ENCODE measurements around the gene NKD2.
"Not testable (repeated sequence)": the region's sequence is repeated elsewhere in the genome, so short reads cannot be mapped to it uniquely, and the experiment has no call there.

NKD2 gene

DNA sequence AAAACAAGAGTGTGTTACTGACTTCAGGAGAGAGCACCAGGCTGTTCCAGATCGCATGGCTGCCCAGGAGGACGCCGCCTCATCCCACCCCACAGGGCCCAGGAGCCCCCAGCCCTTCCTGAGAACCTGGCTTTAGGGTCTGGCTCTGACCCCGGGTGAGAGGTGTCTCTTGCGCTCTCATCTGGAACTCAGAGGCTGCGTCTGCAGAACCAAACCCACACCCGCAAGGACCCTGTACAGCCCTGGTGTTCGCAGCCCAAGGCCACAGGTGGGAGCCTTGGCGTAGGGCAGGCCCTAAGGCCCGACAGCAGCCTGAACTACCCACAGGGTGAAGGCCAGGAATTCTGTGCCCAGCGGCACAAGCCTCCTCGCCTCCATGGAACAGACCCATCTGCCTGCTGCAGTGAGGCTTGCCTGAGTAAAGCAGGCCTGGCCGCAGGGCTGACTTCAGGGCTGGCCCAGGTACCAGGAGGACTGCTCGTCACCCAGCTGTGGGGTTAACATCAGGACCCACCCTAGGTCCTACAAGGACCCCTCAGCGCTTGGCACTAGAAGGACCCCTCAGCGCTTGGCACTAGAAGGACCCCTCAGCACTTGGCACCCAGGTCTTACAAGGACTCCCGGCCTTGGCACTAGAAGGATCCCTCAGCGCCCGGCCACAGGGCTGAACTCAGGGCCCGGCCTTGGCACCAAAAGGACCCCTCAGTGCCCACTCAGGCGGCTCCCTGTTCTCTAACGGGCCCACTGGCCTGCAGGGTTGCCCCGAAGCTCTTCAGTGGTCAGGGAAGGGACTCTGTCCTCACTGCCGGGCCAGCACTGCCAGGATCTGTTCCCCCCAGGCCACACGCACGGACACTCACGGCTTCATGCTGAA is 48.2 kb downstream of the NKD2 start:
- DNase-seq (ENCODE audit: low read depth, low spot score): no peak

DNA sequence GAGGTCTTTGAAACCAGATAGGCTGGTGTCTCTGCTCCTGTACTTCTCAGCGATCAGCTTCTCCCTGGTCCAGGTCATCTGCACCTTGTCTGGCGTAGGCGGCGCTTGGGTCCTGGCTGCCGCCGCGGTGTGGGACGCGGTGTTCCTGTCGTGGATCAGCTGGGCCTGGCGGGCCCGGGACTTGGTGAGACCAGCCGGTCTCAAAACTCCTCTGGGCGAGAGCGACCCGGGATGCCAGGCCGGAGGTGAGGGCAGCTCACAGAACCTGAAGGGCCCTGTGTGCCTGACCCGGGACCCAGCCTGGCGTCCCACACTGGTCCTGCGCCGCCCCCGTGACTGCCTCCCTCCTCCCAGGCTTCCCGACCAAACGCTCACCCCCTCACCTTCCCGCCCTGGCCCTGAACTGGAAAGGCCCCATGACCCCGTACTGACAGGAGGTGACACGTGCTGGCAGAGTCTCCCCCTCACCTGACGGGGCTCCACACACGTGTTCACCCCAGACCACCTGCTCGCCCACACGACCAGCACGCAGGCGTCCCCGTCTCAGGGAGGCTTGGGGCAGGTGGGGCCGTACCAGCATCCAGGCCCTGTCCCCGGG is 49.0 kb downstream of the NKD2 start:
- no peak for DNase-seq (ENCODE audit: low read depth, low spot score)

DNA sequence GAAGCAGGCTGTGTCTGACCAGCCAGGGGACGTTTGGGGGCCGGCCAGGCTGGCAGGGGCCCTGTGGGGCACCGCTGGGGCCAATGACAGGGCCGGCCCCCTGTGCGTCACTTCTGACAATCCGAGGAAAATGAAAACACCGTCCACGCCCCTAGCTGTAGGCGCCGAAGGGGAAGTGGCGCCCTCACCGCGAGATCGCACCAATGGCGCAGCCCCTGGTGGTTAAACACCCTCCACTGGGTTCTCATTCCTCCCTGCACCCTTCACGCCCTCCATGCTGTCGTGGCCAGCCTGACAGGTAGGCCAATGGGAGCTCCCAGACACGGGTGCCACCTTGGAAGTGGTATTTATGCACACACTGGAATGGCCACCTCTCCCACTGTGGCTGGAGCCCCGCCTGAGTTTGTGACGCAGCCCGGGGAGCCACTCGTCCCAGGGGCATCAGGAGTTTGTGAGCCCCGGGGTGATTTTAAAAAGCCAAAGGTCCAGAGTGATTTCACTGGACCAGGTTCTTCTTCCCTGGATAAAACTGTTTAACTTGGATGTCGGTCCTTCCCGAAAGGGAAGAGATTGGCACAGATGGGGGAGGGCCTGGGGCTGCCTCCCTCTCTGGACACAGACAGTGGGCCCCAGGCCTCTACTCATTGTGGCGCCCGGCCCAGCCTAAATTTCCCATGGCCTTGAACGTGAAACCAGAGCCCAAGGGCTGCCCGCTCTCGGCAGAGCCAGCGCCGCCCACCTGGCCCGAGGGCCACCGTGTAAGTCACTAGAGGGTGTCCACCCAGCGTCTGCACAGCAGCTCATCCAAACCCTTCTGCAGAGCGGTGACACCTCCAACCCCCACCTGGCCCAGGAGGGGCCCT is 49.7 kb downstream of the NKD2 start:
- no peak for DNase-seq (ENCODE audit: low read depth, low spot score)

DNA sequence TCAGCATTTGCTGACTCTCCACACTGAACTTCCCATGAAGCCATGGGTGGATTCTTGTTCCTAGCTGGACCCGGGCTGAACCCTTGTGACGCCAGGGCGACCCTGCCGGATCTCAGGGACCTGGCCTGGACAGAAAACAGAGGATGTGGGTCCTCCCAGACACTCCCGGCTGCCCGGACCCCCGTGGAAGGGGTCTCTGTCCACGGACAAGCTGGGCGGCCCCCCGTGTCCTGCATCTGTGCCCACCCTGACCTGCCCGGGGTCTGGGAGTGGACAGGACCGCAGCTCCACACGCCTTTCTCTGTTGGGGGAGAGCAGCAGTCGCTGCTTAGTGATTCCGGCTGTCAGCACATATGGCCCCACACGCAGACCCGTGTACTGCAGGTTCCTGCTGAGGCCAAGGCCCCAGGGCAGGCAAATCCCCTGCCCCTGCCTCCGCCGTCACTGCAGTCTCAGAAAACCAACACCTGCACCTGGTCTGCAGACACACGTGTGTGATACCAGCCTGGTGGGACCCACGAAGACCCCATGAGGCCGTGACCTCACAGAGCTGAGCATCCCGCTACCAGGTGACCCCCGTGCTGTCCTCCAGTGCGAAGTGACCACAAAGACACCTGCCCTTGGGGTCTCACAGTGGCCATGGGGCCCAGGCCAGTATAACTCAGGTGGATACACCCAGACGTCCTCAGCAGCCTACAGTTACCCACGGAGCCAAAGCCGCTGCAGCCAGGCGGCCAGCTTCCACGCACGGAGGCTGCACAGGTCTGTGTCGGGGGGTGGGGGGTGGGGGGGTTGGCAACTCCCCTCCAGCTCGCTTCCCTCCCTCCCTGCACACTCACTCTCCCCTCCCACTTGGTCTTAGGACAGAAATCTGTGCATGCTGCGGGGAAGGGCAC is 50.6 kb downstream of the NKD2 start:
- no peak for DNase-seq (ENCODE audit: low read depth, low spot score)

DNA sequence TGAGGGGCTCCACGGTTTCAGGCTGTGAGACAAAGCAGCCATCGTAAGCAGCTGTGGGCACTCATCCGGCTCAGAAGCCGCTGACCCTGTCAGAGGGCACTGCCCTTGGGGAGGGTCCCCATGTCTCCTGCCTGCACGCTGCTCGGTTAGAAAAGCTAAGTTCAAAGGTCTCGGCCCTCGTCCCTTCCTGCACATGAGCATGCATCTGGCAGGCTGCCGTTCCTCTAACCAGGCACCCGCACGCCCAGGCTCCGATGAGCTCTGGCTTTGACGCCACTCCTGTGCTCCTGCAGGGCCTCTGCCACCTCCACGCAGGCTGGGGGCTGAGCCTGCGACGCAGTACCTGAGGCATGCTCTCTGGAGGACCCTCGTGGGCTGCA is 51.3 kb downstream of the NKD2 start:
- DNase-seq (ENCODE audit: low read depth, low spot score): no peak

DNA sequence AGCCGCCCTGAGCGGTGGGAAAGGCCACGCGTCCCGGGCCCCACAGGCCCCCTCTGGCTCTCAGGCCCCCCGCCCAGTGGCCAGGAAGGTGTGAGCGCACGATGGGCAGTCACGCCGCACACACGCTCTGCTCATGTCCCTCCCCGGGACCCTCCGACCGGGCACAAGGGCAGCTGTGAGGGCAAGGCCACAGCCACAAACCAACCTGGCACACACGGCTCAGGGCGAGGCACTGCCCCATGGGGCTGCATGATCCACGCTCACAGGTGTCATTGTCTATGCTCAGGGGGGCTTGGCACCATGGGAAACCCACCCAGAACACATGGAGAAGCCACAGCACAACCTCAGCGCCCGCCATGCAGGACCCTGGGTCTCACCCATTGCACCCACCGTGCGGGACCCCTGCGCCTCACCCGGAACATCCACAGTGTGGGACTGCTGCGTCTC is 52.0 kb downstream of the NKD2 start:
- DNase-seq (ENCODE audit: low read depth, low spot score): no peak

DNA sequence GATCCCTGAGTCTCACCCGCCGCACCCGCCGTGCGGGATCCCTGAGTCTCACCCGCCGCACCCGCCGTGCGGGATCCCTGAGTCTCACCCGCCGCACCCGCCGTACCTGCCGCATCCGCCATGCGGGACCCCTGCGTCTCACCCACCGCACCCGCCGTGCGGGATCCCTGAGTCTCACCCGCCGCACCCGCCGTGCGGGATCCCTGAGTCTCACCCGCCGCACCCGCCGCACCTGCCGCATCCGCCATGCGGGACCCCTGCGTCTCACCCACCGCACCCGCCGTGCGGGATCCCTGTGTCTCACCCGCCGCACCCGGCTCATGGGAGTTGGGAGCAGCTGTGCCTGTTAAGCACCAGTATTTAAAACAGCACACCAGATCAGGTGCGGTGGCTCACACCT is 52.7 kb downstream of the NKD2 start:
- not testable (repeated sequence) for DNase-seq (ENCODE audit: low read depth, low spot score)

DNA sequence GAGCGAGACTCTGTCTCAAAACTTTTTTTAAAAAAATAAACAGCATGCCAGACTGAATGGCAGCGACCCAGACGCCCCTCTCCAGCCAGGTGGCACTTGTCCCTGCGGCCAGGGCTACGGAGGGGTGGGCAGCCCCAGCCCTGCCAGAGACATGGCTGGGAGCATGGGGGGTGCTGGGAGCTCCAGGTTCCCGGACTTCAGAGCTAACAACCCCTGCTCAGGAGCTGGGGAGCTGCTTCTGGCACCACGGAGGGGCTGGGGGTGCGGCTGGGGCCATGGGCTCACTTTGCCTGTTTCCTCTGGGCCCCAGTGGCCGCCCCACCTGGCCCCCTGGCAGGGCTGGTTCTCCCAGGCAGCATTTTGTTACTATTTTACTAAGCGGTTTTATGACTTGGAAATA is 53.3 kb downstream of the NKD2 start:
- no peak for DNase-seq (ENCODE audit: low read depth, low spot score)

DNA sequence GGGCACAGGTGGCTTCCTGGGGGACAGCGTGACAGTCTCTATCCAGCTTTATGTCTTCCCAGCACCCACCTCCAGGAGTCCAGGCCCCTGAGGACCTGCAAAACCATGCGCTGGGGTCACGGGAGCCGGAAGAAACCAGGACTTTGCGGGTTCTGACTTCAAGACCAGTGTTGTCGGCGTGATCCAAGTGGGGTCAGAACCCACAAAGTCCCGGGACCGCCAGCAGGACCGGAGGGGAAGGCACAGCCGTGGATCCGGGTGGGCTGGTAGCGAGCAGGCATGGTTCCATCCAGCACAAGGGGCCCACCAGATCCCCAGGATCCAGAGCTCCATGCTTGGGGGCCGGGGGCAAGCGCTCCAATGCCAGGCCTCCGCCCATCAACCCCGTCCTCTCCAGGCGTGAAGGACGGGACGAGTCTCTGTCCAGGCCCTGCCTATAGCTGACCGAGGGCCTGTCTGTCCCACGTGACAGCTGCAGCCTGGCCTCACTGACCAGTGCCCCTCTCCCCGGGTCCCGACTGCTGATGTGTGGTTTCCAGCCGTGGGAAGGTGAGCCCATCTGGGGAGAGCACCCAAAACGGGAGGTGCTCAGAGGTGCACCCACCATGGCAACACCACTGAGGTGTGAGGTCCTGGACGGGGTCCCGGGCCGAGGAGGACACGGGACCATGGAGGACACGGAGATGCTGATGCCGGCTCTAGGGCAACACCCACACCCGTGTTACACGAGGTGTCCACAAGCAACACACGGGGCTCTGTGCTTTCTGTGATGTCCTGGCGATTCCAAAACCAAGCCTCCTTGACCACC is 54.4 kb downstream of the NKD2 start:
- DNase-seq (ENCODE audit: low read depth, low spot score): no peak

DNA sequence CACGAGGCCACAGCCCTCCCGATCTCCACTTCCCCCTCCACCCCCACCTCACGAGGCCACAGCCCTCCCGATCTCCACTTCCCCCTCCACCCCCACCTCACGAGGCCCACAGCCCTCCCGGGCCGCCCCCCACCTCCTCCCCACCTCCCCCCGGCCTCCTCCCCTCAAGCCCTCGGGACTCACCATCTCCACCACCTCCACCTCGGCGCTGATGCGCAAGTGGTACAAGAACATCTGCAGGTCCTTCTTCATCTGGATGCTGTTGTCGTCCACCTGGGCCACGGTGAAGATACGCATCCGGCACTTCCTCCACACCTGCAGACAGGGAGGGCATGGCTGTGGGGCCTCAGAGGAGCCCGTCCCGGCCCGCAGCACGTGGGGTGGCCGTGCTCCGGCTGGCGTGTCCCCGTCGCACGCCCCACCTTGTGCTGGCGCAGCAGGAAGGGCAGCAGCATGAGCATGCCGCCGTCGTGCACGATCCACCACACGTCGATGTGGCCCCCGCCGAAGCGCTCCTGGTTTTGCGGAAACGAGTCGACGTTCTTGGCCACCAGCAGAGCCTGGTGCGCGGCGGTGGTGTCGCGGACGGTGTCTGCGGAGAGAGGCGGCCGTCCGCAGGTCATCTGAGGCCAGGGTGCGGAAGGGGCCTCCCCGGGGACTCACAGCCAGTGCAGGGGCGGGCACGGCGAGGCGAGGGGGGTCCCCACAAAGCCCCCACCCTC is 55.2 kb downstream of the NKD2 start:
- no peak for DNase-seq (ENCODE audit: low read depth, low spot score)

DNA sequence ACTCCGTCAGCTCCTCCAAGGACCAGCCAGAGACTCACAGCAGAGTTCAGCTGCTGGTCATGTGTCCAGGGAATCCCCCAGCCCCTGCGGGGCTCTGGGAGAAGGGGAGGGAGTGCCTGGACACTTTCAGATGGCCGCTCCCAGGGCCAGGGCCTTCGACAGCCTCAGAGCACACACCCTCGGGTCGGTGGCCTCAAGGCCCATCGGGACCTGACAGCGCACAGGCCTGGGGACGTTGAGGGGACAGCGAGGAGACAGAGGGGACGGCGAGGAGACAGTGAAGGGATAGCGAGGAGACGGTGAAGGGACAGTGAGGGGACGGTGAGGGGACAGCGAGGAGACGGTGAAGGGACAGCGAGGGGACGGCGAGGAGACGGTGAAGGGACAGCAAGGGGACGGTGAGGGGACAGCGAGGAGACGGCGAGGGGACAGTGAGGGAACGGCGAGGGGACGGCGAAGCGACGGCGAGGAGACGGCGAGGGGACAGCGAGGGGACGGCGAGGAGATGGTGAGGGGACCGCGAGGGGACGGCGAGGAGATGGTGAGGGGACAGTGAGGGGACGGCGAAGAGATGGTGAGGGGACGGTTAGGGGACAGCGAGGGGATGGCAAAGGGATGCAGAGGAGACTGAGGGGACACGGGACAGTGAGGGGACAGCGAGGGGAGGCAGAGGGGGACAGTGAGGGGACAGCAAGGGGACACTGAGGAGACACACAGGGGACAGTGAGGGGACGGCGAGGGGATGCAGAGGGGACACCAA is 56.0 kb downstream of the NKD2 start:
- DNase-seq (ENCODE audit: low read depth, low spot score): no peak

DNA sequence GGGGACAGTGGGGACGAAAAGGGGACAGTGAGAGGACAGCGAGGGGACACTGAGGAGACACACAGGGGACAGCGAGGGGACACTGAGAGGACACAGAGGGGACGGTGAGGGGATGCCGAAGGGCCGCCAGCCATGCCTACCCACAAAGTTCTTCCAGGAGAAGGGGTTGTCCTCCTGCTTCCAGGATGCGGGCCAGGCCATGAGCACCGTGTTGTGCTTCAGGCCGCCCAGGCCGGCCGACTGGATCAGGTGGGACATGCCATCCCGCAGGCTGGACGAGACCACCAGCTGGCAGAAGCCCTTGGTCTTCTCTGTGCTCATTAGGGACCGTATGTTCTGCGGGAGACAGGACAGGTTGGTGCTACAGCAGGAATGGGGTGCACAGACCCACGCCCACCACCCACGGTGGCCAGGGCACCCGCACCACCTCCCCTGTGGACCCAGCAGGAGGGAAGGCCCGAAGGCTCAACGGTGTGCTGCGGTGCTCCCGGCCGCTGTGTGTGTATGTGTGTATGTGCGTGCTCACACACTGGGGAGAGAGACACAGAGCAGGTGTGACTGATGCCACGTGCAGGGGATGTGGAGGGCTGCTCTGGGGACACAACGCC is 56.6 kb downstream of the NKD2 start:
- DNase-seq (ENCODE audit: low read depth, low spot score): no peak

DNA sequence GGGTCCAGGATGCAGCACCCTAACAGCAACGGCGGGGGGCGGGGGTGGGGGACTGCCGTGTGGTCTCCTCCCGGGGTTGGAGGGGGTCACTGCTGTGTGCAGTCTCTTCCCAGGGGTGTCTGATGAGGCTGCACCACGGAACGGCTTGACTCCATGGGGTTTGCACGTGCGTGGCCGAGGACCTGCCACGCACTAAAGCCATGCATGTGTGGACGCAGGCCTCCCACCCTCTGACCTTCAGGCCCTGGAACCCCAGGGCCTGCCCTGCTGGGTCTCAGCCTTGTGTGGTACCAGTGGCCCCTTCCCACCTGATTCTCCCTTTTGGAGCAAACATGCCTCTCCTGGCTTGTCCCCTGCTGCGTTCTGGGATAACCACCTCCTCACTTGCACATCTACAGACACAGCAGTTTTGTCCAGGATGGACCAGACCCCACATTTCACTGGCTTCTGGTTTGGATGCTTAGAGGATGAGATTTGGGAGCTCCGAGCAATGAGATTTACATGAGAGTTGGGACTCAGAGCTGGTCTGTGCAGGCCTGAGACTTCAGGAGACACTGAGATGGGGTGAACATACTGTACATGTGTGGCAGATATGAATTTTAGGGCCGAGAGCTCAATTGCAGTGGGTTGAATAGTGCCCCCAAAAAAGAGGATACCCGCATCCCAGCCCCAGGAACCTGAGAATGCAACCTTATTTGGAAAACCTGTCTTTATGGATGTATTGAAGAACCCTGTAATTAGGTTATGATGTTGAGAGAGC is 57.5 kb downstream of the NKD2 start:
- DNase-seq (ENCODE audit: low read depth, low spot score): no peak

DNA sequence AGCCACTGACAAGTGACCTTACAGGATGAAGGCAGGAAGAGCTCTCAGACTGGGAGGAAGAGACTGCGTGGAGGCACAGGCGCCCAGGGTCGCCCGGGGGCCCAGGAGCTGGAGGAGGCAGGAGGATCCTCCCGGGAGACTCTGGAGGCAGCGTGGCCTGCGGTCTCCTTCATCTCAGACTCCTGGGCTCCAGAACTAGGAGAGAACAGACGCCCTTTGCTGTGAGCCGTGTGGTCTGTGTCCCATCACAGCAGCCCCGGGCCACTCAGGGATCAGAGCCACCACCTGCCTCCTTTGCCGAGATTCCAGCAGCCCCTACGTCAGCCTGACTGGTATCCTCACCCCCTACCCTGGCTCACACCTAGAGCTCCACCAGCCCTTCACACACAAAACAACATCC is 58.1 kb downstream of the NKD2 start:
- DNase-seq (ENCODE audit: low read depth, low spot score): no peak

DNA sequence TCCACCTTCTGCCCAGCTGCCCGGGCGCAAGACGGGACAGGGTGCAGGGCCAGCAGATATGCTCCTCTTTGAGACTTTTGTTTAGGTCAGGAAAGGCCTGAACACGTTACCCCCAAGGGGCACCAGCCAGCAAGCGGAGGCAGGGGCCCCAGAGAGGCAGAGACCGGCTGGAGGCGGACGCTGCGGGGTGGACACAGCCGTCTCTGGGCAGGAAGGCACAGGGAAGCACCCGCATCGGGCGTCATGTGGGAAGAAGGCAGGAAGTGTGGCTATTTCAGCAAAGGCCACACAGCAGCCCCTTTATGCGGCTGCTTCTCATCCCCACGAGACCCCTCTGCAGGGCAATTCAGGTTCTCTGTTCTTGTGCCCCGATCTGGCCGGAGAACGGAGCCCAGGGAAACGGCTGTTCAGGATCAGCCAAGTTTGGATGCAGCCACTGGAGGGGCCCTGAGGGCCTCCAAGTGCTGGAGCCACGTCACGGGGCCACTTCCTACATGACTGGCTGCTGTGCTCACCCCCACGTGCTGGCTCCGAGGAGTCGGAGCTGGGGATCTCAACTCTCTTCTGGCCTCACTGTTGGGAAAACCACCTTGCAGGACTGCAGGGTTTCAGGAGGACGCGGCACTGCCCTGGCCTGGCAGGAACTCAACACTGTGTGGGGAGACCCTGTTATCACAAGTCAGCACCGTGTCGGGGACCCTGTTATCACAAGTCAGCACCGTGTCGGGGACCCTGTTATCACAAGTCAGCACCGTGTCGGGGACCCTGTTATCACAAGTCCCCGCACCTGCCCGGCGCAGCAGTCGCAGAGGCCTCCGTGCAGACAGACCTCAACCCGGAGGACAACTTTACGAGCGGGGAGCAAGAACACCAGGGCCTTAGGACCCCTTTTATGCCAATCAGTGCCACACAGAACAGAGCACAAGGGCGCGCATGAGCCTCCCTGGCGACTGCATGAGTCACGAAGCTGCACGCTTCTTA is 58.8 kb downstream of the NKD2 start:
- no peak for DNase-seq (ENCODE audit: low read depth, low spot score)

DNA sequence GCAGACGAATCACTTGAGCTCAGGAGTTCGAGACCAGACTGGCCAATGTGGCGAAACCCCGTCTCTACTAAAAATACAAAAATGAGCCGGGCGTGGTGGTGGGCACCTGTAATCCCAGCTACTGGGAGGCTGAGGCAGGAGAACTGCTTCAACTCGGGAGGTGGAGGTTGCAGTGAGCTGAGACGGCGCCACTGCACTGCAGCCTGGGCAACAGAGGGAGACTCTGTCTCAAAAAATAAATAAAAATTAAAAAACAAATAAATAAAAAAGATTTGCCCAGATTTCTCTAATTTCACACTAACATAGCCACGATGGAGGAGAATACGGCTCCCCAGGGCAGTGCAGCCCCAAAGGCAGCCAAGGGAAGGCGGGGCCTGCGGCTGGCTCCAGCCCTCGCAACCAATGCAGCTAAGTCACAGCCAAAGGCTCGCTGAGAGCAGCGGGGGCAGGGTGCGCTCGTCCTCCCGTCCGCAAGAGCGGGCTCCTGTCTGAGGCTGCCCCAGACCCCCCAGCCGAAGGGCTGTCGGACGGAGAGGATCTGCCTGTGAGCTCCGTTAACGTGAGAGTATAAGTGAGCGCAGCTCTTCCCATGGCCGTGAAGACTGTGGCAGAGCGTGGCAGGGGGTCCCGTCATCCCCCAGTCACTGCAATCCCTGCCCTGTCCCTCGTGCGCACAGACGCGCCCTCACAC is 59.7 kb downstream of the NKD2 start:
- DNase-seq (ENCODE audit: low read depth, low spot score): no peak

All from activated naive CD8-positive, alpha-beta T cell treated with anti-CD3 and anti-CD28 coated beads, Interleukin-2, amount 50 U/mL, for 16 hours (primary cell).